ENCODE data around the gene MYBBP1A. TPM values are rescaled to one million over a fixed set of nuclear protein-coding genes. Genes with fewer than 3 reads are reported as not detected.

Gene MYBBP1A
- total RNA-seq, 1 experiment from 2014 or later, result 163 TPM

GRCh38 chr17:4506892-4507291 lies 48.3 kb downstream of the MYBBP1A start (continued):
- TF ChIP-seq IRF1 (CRISPR knock-in tag; IDR thresholded peaks at IDR 0.05) (no peak), EMX1 (CRISPR knock-in tag; IDR thresholded peaks at IDR 0.05) (no peak), ZNF396 (CRISPR knock-in tag; IDR thresholded peaks at IDR 0.05; ENCODE audit: borderline replicate concordance) (no peak), CTCF (IDR thresholded peaks at IDR 0.05) (no peak), JAZF1 (CRISPR knock-in tag; IDR thresholded peaks at IDR 0.05) (no peak), TEAD1 (CRISPR knock-in tag; IDR thresholded peaks at IDR 0.05) (no peak), PRDM15 (CRISPR knock-in tag; IDR thresholded peaks at IDR 0.05) (no peak), TP53 (CRISPR knock-in tag; IDR thresholded peaks at IDR 0.05) (no peak), MAX (CRISPR knock-in tag; IDR thresholded peaks at IDR 0.05) (no peak), HMGXB4 (CRISPR knock-in tag; IDR thresholded peaks at IDR 0.05) (no peak), ETV6 (CRISPR knock-in tag; IDR thresholded peaks at IDR 0.05) (no peak)

GRCh38 chr17:4506175-4506813 lies 48.9 kb downstream of the MYBBP1A start:
- no peaks in the 10 kb centered on the region for H3K36me3 Mint-ChIP-seq
- CTCF ChIA-PET, result interaction anchor here (2.4 kb wide), 1 partner anchor 85 kb away, joined by 11 read pairs; no protein-coding TSS in a partner anchor
- POLR2A ChIA-PET, result no interaction called here
- TF ChIP-seq ARID4B (CRISPR knock-in tag; IDR thresholded peaks at IDR 0.05; ENCODE audit: borderline replicate concordance) (no peak), GTF2I (CRISPR knock-in tag; conservative IDR thresholded peaks at IDR 0.05) (no peak), ZNF416 (CRISPR knock-in tag; IDR thresholded peaks at IDR 0.05) (no peak)
- ATAC-seq, result no peak
- peaks cover 37% of the 10 kb centered on the region for H3K27me3 Mint-ChIP-seq (ENCODE audit: low read depth)
- H3K9me3 Mint-ChIP-seq, result no peaks in the 10 kb centered on the region
- no peak overlapping the region for H3K27ac Mint-ChIP-seq
- H3K4me3 Mint-ChIP-seq, result no peak overlapping the region
- H3K4me1 Mint-ChIP-seq, result peaks cover 5% of the 10 kb centered on the region
- no peak for DNase-seq (ENCODE audit: low spot score)
